ENCODE measurements around the gene DLX4.

- TF ChIP-seq EZH2 (IDR thresholded peaks at IDR 0.05; ENCODE audit: borderline replicate concordance, low read depth, low read length, severe bottlenecking) (no peak), CTCF (IDR thresholded peaks at IDR 0.05; ENCODE audit: borderline replicate concordance, extremely low read depth, low read length, poor library complexity, severe bottlenecking) (no peak)
Observed at GRCh38 chr17:49976828-49977202, 7.8 kb downstream of the DLX4 start.
